OCI-LY7 (cell line): ENCODE results near the gene CNOT6L. TPM values are rescaled to one million over a fixed set of nuclear protein-coding genes. Genes with fewer than 3 reads are reported as not detected.
"Not testable (repeated sequence)": the region's sequence is repeated elsewhere in the genome, so short reads cannot be mapped to it uniquely, and the experiment has no call there.

Source experiments
- BruUV-seq: library from RNA; stranded (reverse); fragments of 400-500 nt; replicated peaks from 2 replicates; lab custom pipeline; 2021; lab: Mats Ljungman, UMichigan
- CTCF ChIA-PET: fragments of 300-600 bp; sonication (Branson Sonifier 250); formaldehyde crosslinking; loops from one replicate; lab custom pipeline; 2022; ENCODE audit warnings: antibody characterized with exemption; ENCODE audit not compliant: unreplicated experiment; lab: Charles Lee
- POLR2A ChIA-PET: fragments of 300-600 bp; sonication (Branson Sonifier 250); formaldehyde crosslinking; loops from one replicate; lab custom pipeline; 2022; ENCODE audit warnings: antibody characterized with exemption; lab: Charles Lee
- DNase-seq: peaks from one replicate; pipeline ENCODE4 v3.0.0-alpha.2; 2015; ENCODE audit warnings: low spot score
- H2AFZ ChIP-seq: fragments of 200-600 bp; sonication (generic), shearing (Covaris generic); 2 replicates; pipeline ENCODE4 v1.6.1; 2014; ENCODE audit warnings: mild to moderate bottlenecking, antibody characterized with exemption, low read length, moderate library complexity
- H3K27ac ChIP-seq: fragments of 200-600 bp; sonication (generic); 2 replicates; pipeline ENCODE4 v1.5.1; 2014; ENCODE audit warnings: mixed run types, low read depth, mild to moderate bottlenecking, moderate library complexity, low read length, inconsistent platforms; ENCODE audit not compliant: poor library complexity, severe bottlenecking
- H3K36me3 ChIP-seq: fragments of 200-600 bp; sonication (generic); 2 replicates; pipeline ENCODE4 v1.6.1; 2014; ENCODE audit warnings: mild to moderate bottlenecking, antibody characterized with exemption, low read length, moderate library complexity, mixed read lengths; ENCODE audit not compliant: insufficient read depth
- H3K4me1 ChIP-seq: fragments of 200-600 bp; sonication (generic); 2 replicates; pipeline ENCODE4 v1.5.1; 2014; ENCODE audit warnings: mild to moderate bottlenecking, low read length; ENCODE audit not compliant: insufficient read depth, poor library complexity, severe bottlenecking
- H3K4me2 ChIP-seq: fragments of 200-600 bp; sonication (generic); 2 replicates; pipeline ENCODE4 v1.6.1; 2014; ENCODE audit warnings: mild to moderate bottlenecking, low read length
- H3K4me3 ChIP-seq: fragments of 200-600 bp; sonication (generic); 2 replicates; pipeline ENCODE4 v1.5.1; 2014; ENCODE audit warnings: mild to moderate bottlenecking, low read depth, low read length; ENCODE audit not compliant: poor library complexity, severe bottlenecking
- H3K79me2 ChIP-seq: fragments of 200-600 bp; sonication (generic); 2 replicates; pipeline ENCODE4 v1.6.1; 2016; ENCODE audit warnings: low read depth, mild to moderate bottlenecking, low read length, moderate library complexity, mixed read lengths; ENCODE audit not compliant: insufficient read depth
- H3K9me2 ChIP-seq: fragments of 200-600 bp; sonication (generic); 2 replicates; pipeline ENCODE4 v1.6.1; 2016; ENCODE audit warnings: mild to moderate bottlenecking, low read length, mixed read lengths; ENCODE audit not compliant: insufficient read depth
- H3K9me3 ChIP-seq: fragments of 200-600 bp; sonication (generic); 2 replicates; pipeline ENCODE4 v1.6.1; 2014; ENCODE audit warnings: mild to moderate bottlenecking, mixed run types, low read length, mixed read lengths
- H4K20me1 ChIP-seq: fragments of 200-600 bp; sonication (generic); 2 replicates; pipeline ENCODE4 v1.6.1; 2014; ENCODE audit warnings: mild to moderate bottlenecking, antibody characterized with exemption, low read length, moderate library complexity, mixed read lengths; ENCODE audit not compliant: insufficient read depth
- CTCF ChIP-seq: fragments of 200-600 bp; sonication (generic); conservative IDR thresholded peaks from 2 replicates; pipeline ENCODE4 v1.5.1; 2014; ENCODE audit warnings: mild to moderate bottlenecking, antibody characterized with exemption, low read length, moderate library complexity, mixed read lengths
- EZH2phosphoT487 ChIP-seq: fragments of 200-600 bp; sonication (generic); IDR thresholded peaks from 2 replicates; pipeline ENCODE4 v1.6.1; 2018; ENCODE audit warnings: low read depth, borderline replicate concordance, mild to moderate bottlenecking, mixed run types, antibody characterized with exemption, low read length, moderate library complexity, mixed read lengths
- intact Hi-C: fragments of 100-400 bp; cut with micrococcal nuclease; formaldehyde crosslinking; loops from one replicate; pipeline ENCODE4 v1.10.0; 2022; ENCODE audit not compliant: unreplicated experiment
- total RNA-seq, 2 experiments: library from RNA; depleted of rRNA in 1 of 2; stranded (reverse); fragments of >200 nt in 1 of 2; shearing (Covaris generic) in 1 of 2; gene quantifications; 2 replicates each; pipeline ENCODE4 v1.2.3, GENCODE V29; 2014 to 2022

CNOT6L gene
- total RNA-seq, 2 experiments from 2014 or later = 21.4 to 112 TPM

GRCh38 chr4:77731656-77732055 is 87.5 kb downstream of the CNOT6L start:
- intact Hi-C loops = no loop called here
- Histone ChIP-seq H3K4me1 (peaks cover 40% of the 10 kb centered on the region), H3K27ac (peak overlapping the region; percentile 11), H4K20me1 (no peaks in the 10 kb centered on the region), H3K79me2 (no peaks in the 10 kb centered on the region; the same call in 1 of the 2 replicates), H3K9me3 (no peaks in the 10 kb centered on the region), H3K4me3 (no peak overlapping the region), H3K9me2 (no peaks in the 10 kb centered on the region), H3K4me2 (peak overlapping the region; percentile 37), H2AFZ (no peak overlapping the region), H3K36me3 (peaks cover 76% of the 10 kb centered on the region)
- POLR2A ChIA-PET = interaction anchor here (0.7 to 2.7 kb wide), 9 partner anchors 8 to 186 kb away, joined by 3 to 15 read pairs (median 6); no protein-coding TSS in a partner anchor
- no peak for TF ChIP-seq EZH2phosphoT487
- TF ChIP-seq CTCF = no peak
- CTCF ChIA-PET = no interaction called here
- peak; percentile 44 for DNase-seq
- BruUV-seq = no TSS peak

GRCh38 chr4:77728420-77728819 is 90.7 kb downstream of the CNOT6L start:
- no peak for DNase-seq
- ChIA-PET CTCF (no interaction called here), POLR2A (no interaction called here)
- BruUV-seq = no TSS peak
- Histone ChIP-seq H3K4me3 (no peak overlapping the region), H2AFZ (no peak overlapping the region), H3K9me2 (no peaks in the 10 kb centered on the region; the same call in 1 of the 2 replicates), H3K27ac (no peak overlapping the region), H3K36me3 (peaks cover 88% of the 10 kb centered on the region), H4K20me1 (no peaks in the 10 kb centered on the region), H3K4me2 (no peak overlapping the region), H3K9me3 (no peaks in the 10 kb centered on the region), H3K79me2 (no peaks in the 10 kb centered on the region; the same call in 1 of the 2 replicates), H3K4me1 (peaks cover 28% of the 10 kb centered on the region)
- intact Hi-C loops = no loop called here
- TF ChIP-seq CTCF (peak; percentile 53), EZH2phosphoT487 (no peak)

- H4K20me1 ChIP-seq = no peaks in the 10 kb centered on the region
- H3K4me3 ChIP-seq = no peak overlapping the region
- ChIA-PET POLR2A (interaction anchor here (0.6 to 0.7 kb wide), 3 partner anchors 25 to 277 kb away, joined by 3 to 4 read pairs (median 4); no protein-coding TSS in a partner anchor), CTCF (no interaction called here)
- H3K79me2 ChIP-seq = no peaks in the 10 kb centered on the region
- H3K27ac ChIP-seq = no peak overlapping the region
- H2AFZ ChIP-seq = no peak overlapping the region
- intact Hi-C loops = no loop called here
- H3K4me1 ChIP-seq = no peaks in the 10 kb centered on the region
- no peaks in the 10 kb centered on the region; the same call in 1 of the 2 replicates for H3K9me2 ChIP-seq
- no peaks in the 10 kb centered on the region for H3K9me3 ChIP-seq
- TF ChIP-seq EZH2phosphoT487 (no peak), CTCF (no peak)
- no peak overlapping the region for H3K4me2 ChIP-seq
- DNase-seq = no peak
- peaks cover 86% of the 10 kb centered on the region for H3K36me3 ChIP-seq
- BruUV-seq = no TSS peak
These were observed 98.1 kb downstream of the CNOT6L start for GRCh38 chr4:77721073-77721472.

GRCh38 chr4:77718500-77718899 is 100.7 kb downstream of the CNOT6L start:
- H3K36me3 ChIP-seq = peaks cover 76% of the 10 kb centered on the region
- H3K4me3 ChIP-seq, BruUV-seq, H4K20me1 ChIP-seq, H3K27ac ChIP-seq, H3K4me1 ChIP-seq, H3K9me2 ChIP-seq, H3K9me3 ChIP-seq, CTCF ChIA-PET, H3K4me2 ChIP-seq, DNase-seq, H2AFZ ChIP-seq, intact Hi-C loops, H3K79me2 ChIP-seq, POLR2A ChIA-PET: not testable (repeated sequence)
